Testis (tissue), 3 donors: ENCODE results near the gene GFI1B. TPM values are rescaled to one million over a fixed set of nuclear protein-coding genes. Genes with fewer than 3 reads are reported as not detected.

Source experiments
- DNase-seq: peaks from one replicate; pipeline ENCODE4 v3.0.0-alpha.2; 2019
- H3K27ac ChIP-seq, 2 donors: fragments of 200-600 bp; sonication (generic); one replicate each; pipeline ENCODE4 v1.5.1; 2019
- H3K27me3 ChIP-seq: fragments of 200-600 bp; sonication (generic); one replicate; pipeline ENCODE4 v1.5.1; 2019
- H3K36me3 ChIP-seq: fragments of 200-600 bp; sonication (generic); one replicate; pipeline ENCODE4 v1.5.1; 2017; ENCODE audit warnings: low read depth; ENCODE audit errors: missing control alignments
- H3K4me1 ChIP-seq: fragments of 200-600 bp; sonication (generic); one replicate; pipeline ENCODE4 v1.5.1; 2019
- H3K4me3 ChIP-seq, 2 donors: fragments of 200-600 bp; sonication (generic); one replicate each; pipeline ENCODE4 v1.5.1; 2017 to 2019
- H3K9me3 ChIP-seq: fragments of 200-600 bp; sonication (generic); one replicate; pipeline ENCODE4 v1.5.1; 2017
- POLR2A ChIP-seq: fragments of 450-650 bp; IDR thresholded peaks from one replicate; pipeline ENCODE4 v1.6.1; 2017; ENCODE audit warnings: antibody characterized with exemption, mild to moderate bottlenecking, moderate library complexity
- WGBS, 2 donors: methylation state at CpG; one replicate each; pipeline ENCODE4 v1.1.5; 2018; 5-methylcytosine and 5-hydroxymethylcytosine counted together
- intact Hi-C: fragments of 100-400 bp; cut with DNase I; formaldehyde crosslinking; loops from one replicate; pipeline ENCODE4 v1.15.1; 2023; ENCODE audit warnings: low total_unique reads
- polyA plus RNA-seq: library from polyadenylated mRNA; stranded (reverse); fragments of 350-450 nt; fragmentation: Illumina TruSeq; extraction: RNeasy Lipid Tissue Mini Kit (QIAGEN cat#74804); gene quantifications from one replicate; pipeline ENCODE4 v1.2.3, GENCODE V29; 2014; ENCODE audit warnings: low read depth, low replicate concordance; ENCODE audit not compliant: insufficient read depth
- total RNA-seq, 2 donors: library from RNA; depleted of rRNA; stranded (reverse); fragments of >200 nt; gene quantifications; one replicate each; pipeline ENCODE4 v1.2.3, GENCODE V29; 2016
- TF ChIP-seq, protein P1 (sequence below), 3 experiments: fragments of 450-650 bp in 2 of 3; fragments of 200-600 bp in 1 of 3; sonication (generic) in 1 of 3; IDR thresholded peaks; one replicate each; pipeline ENCODE4 v1.5.1; 2016 to 2019; ENCODE audit warnings: antibody characterized with exemption in 3 of 3, mild to moderate bottlenecking in 2 of 3, moderate library complexity in 1 of 3

GFI1B gene
- total and polyA plus RNA-seq, 3 donors from 2014 or later, result 4.3 to 12.6 (median 9.7) TPM

DNA sequence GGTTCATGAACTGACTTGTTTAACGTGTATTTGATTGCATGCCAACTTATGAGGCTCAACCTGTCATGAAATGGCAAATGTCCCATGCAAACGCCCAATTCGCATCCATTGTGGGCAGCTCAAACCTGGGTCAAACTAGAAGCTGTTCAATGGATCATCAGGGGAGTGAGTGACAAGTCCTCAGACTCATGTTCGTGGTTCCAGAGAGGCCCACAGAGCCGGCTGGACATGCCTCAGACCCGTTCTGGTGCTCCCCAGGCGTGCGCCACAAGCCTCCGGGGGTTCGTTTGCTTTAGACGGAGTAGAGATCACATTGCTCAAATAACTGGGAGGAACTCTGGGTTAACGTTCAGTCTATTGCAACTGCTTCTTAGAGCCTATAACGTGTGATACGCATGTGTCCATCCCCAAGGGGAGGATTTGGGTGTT, 15.0 kb downstream of the GFI1B start:
- 77 to 78% methylated on average over 14 of the region's 14 CpGs for WGBS, 2 donors
- Histone ChIP-seq H3K9me3 (no peaks in the 10 kb centered on the region), H3K27ac (no peak overlapping the region), H3K36me3 (no peaks in the 10 kb centered on the region), H3K4me3 (no peak overlapping the region), H3K4me1 (no peaks in the 10 kb centered on the region), H3K27me3 (no peaks in the 10 kb centered on the region)
- TF ChIP-seq, protein P1, sequence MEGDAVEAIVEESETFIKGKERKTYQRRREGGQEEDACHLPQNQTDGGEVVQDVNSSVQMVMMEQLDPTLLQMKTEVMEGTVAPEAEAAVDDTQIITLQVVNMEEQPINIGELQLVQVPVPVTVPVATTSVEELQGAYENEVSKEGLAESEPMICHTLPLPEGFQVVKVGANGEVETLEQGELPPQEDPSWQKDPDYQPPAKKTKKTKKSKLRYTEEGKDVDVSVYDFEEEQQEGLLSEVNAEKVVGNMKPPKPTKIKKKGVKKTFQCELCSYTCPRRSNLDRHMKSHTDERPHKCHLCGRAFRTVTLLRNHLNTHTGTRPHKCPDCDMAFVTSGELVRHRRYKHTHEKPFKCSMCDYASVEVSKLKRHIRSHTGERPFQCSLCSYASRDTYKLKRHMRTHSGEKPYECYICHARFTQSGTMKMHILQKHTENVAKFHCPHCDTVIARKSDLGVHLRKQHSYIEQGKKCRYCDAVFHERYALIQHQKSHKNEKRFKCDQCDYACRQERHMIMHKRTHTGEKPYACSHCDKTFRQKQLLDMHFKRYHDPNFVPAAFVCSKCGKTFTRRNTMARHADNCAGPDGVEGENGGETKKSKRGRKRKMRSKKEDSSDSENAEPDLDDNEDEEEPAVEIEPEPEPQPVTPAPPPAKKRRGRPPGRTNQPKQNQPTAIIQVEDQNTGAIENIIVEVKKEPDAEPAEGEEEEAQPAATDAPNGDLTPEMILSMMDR (IDR thresholded peaks at IDR 0.05), result no peak
- TF ChIP-seq POLR2A, result no peak
- no peak for DNase-seq
- intact Hi-C loops, result no loop called here

DNA sequence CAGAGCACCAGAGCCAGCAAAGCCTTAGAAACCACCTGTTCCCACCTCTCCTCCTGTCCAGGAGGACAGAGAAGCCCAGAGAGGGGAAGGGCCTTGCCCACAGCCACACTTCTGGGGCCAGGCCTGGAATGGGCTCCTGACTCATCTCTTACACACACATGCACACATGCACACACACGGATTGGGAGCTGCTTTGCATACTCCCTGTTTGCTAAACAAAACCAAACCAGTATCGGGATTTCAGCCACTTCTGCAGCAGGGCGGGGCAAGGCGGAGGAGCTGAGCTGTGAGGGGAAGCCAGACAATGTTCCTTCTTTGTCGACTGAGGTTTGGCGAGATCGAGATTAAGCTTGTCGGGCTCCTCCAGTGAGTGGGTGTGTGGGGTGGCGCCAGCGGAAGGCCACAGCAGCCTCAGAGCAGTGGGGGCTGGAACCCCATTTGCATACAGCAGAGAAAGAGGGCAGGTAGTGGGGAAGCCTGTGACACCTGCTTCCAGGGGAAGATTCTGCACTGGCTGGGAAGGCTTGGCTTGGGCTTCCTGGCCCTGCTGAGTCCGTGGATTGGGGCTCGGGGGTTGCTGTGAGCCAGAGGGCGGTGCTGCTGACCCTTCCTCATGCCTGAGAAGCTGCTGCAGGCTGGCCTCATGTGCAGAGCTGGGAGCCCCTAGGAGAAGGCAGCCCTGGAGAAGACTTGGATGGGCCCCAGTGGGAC, 16.1 kb downstream of the GFI1B start:
- H3K27me3 ChIP-seq, result no peaks in the 10 kb centered on the region
- 47 to 51% methylated on average over 11 to 13 of the region's 13 CpGs for WGBS, 2 donors
- no peaks in the 10 kb centered on the region for H3K4me1 ChIP-seq
- no peaks in the 10 kb centered on the region for H3K9me3 ChIP-seq
- no peak overlapping the region for H3K27ac ChIP-seq
- no peak for DNase-seq
- no peak overlapping the region for H3K4me3 ChIP-seq
- TF ChIP-seq, protein P1 (IDR thresholded peaks at IDR 0.05), result no peak
- TF ChIP-seq POLR2A, result no peak
- H3K36me3 ChIP-seq, result no peaks in the 10 kb centered on the region
- intact Hi-C loops, result no loop called here

DNA sequence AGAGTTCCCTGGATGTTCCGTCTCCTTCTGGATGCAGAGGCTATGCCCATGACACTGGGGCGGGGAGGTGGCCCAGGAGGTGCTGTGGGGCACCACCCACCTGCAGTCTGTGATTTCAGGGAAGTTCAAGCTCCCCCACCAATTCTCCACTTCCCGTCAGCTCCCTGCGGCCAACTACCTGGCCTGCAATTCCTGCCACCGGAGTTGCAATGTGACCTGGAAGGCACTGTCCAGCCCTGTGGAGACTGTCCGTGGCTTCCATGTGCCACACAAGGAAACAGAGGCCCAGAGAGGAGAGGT, 16.6 kb downstream of the GFI1B start:
- TF ChIP-seq, protein P1 (IDR thresholded peaks at IDR 0.05), result no peak
- intact Hi-C loops, result no loop called here
- Histone ChIP-seq H3K27me3 (no peaks in the 10 kb centered on the region), H3K4me1 (no peaks in the 10 kb centered on the region), H3K27ac (no peak overlapping the region), H3K4me3 (no peak overlapping the region), H3K36me3 (no peaks in the 10 kb centered on the region), H3K9me3 (no peaks in the 10 kb centered on the region)
- 82% methylated on average over 6 of the region's 6 CpGs; no CpG with 5 or more reads in 1 of the 2 donors for WGBS, 2 donors
- no peak for DNase-seq

GRCh38 chr9:132995879-132996278, 17.4 kb downstream of the GFI1B start:
- Histone ChIP-seq H3K27ac (no peak overlapping the region), H3K4me1 (no peaks in the 10 kb centered on the region), H3K36me3 (no peaks in the 10 kb centered on the region), H3K27me3 (no peaks in the 10 kb centered on the region), H3K4me3 (no peak overlapping the region), H3K9me3 (no peaks in the 10 kb centered on the region)
- WGBS, 2 donors, result 72 to 75% methylated on average over 6 to 8 of the region's 8 CpGs
- TF ChIP-seq POLR2A, result no peak
- TF ChIP-seq, protein P1 (IDR thresholded peaks at IDR 0.05), result no peak
- no peak for DNase-seq
- intact Hi-C loops, result no loop called here

GRCh38 chr9:132996526-132996925, 18.0 kb downstream of the GFI1B start:
- Histone ChIP-seq H3K36me3 (no peaks in the 10 kb centered on the region), H3K27me3 (no peaks in the 10 kb centered on the region), H3K27ac (no peak overlapping the region), H3K4me3 (no peak overlapping the region), H3K4me1 (no peaks in the 10 kb centered on the region), H3K9me3 (no peaks in the 10 kb centered on the region)
- intact Hi-C loops, result no loop called here
- TF ChIP-seq, protein P1 (IDR thresholded peaks at IDR 0.05), result no peak
- TF ChIP-seq POLR2A, result no peak
- no peak for DNase-seq
- WGBS, 2 donors, result 76 to 79% methylated on average over 10 to 13 of the region's 13 CpGs
